GM12891 (cell line): ENCODE results near the gene UBE4A.

Experiments
- POLR2A ChIP-seq: IDR thresholded peaks from 2 replicates; pipeline ENCODE4 v1.6.1; 2011; ENCODE audit warnings: low read depth, low read length, control low read depth
- TAF1 ChIP-seq: IDR thresholded peaks from 2 replicates; pipeline ENCODE4 v1.6.1; 2011; ENCODE audit warnings: low read depth, low read length, control low read depth

GRCh38 chr11:118359295-118359958 is at the start of gene UBE4A:
- TF ChIP-seq POLR2A: peak; percentile 96
- TF ChIP-seq TAF1: peak; percentile 82; the same call in 1 of the 2 replicates
